WTC11 (cell line): Measurements from ENCODE around the gene PRR23B. TPM values are rescaled to one million over a fixed set of nuclear protein-coding genes. Genes with fewer than 3 reads are reported as not detected.

Experiments
- ATAC-seq: fragments of 200-7000 bp; cut with Tn5 transposase; 2 replicates; pipeline ENCODE4 v1.10.0; 2021; ENCODE audit warnings: mild to moderate bottlenecking, moderate library complexity
- CTCF ChIA-PET: fragments of 300-600 bp; sonication (Branson Sonifier 250); formaldehyde crosslinking; loops from one replicate; lab custom pipeline; 2021; ENCODE audit warnings: antibody characterized with exemption; lab: Charles Lee
- POLR2A ChIA-PET: fragments of 350-600 bp; sonication (Branson Sonifier 250); formaldehyde crosslinking; loops from one replicate; lab custom pipeline; 2021; ENCODE audit warnings: antibody characterized with exemption; lab: Charles Lee
- DNase-seq: peaks from one replicate; pipeline ENCODE4 v3.0.0; 2021; ENCODE audit warnings: low spot score
- H3K27ac Mint-ChIP-seq: 2 replicates; pipeline ENCODE4 v1.8.0; 2021; ENCODE audit warnings: mixed read lengths
- H3K27me3 Mint-ChIP-seq: 2 replicates; pipeline ENCODE4 v1.8.0; 2021; ENCODE audit warnings: low read depth, mild to moderate bottlenecking, moderate library complexity, mixed read lengths
- H3K36me3 Mint-ChIP-seq: 2 replicates; pipeline ENCODE4 v1.8.0; 2021; ENCODE audit warnings: mixed read lengths
- H3K4me1 Mint-ChIP-seq: 2 replicates; pipeline ENCODE4 v1.8.0; 2022; ENCODE audit warnings: mixed read lengths
- H3K4me3 Mint-ChIP-seq: 2 replicates; pipeline ENCODE4 v1.8.0; 2021; ENCODE audit warnings: mild to moderate bottlenecking, moderate library complexity, mixed read lengths
- H3K9me3 Mint-ChIP-seq: 2 replicates; pipeline ENCODE4 v1.8.0; 2021; ENCODE audit warnings: mixed read lengths
- ATF6 ChIP-seq: sonication (generic); formaldehyde crosslinking; IDR thresholded peaks from 2 replicates; pipeline ENCODE4 v1.8.1; 2023; ENCODE audit warnings: mild to moderate bottlenecking, missing genetic modification reagents
- CBFB ChIP-seq: sonication (generic); formaldehyde crosslinking; IDR thresholded peaks from 2 replicates; pipeline ENCODE4 v1.8.1; 2022; ENCODE audit warnings: mild to moderate bottlenecking, low read depth, missing genetic modification reagents
- EMX1 ChIP-seq: fragments of 250-450 bp; sonication (Bioruptor Pico); IDR thresholded peaks from 2 replicates; pipeline ENCODE4 v1.8.0; 2021; ENCODE audit warnings: mild to moderate bottlenecking
- FOXP4 ChIP-seq: sonication (generic); formaldehyde crosslinking; IDR thresholded peaks from 2 replicates; pipeline ENCODE4 v1.8.0; 2022; ENCODE audit warnings: mild to moderate bottlenecking, missing genetic modification reagents
- GABPB1 ChIP-seq: sonication (generic); formaldehyde crosslinking; IDR thresholded peaks from 2 replicates; pipeline ENCODE4 v1.8.1; 2023; ENCODE audit warnings: mild to moderate bottlenecking, missing genetic modification reagents
- GRHL2 ChIP-seq: fragments of 250-450 bp; sonication (Bioruptor Pico); IDR thresholded peaks from 2 replicates; pipeline ENCODE4 v1.8.0; 2022; ENCODE audit warnings: mild to moderate bottlenecking, moderate library complexity; ENCODE audit not compliant: insufficient replicate concordance, severe bottlenecking
- NFE2L1 ChIP-seq: sonication (generic); formaldehyde crosslinking; IDR thresholded peaks from 2 replicates; pipeline ENCODE4 v1.8.1; 2023; ENCODE audit warnings: missing genetic modification reagents
- NR2C2 ChIP-seq: sonication (generic); formaldehyde crosslinking; IDR thresholded peaks from 2 replicates; pipeline ENCODE4 v1.8.0; 2022; ENCODE audit warnings: mild to moderate bottlenecking, missing genetic modification reagents
- RORB ChIP-seq: fragments of 250-450 bp; sonication (Bioruptor Pico); IDR thresholded peaks from 2 replicates; pipeline ENCODE4 v1.9.0; 2021; ENCODE audit warnings: mild to moderate bottlenecking
- SMAD3 ChIP-seq: sonication (generic); formaldehyde crosslinking; IDR thresholded peaks from 2 replicates; pipeline ENCODE4 v1.8.0; 2022; ENCODE audit warnings: missing genetic modification reagents, mild to moderate bottlenecking, borderline replicate concordance
- SOX15 ChIP-seq: fragments of 250-450 bp; sonication (Bioruptor Pico); IDR thresholded peaks from 2 replicates; pipeline ENCODE4 v1.9.0; 2021; ENCODE audit warnings: mild to moderate bottlenecking
- TEAD4 ChIP-seq: sonication (generic); formaldehyde crosslinking; IDR thresholded peaks from 2 replicates; pipeline ENCODE4 v1.8.0; 2022; ENCODE audit warnings: mild to moderate bottlenecking, missing genetic modification reagents
- USF2 ChIP-seq: sonication (generic); formaldehyde crosslinking; IDR thresholded peaks from 2 replicates; pipeline ENCODE4 v1.8.1; 2023; ENCODE audit warnings: mild to moderate bottlenecking, missing genetic modification reagents, moderate library complexity
- ZNF263 ChIP-seq: sonication (generic); formaldehyde crosslinking; IDR thresholded peaks from 2 replicates; pipeline ENCODE4 v1.8.1; 2022; ENCODE audit warnings: low read depth, mild to moderate bottlenecking, moderate library complexity, missing genetic modification reagents
- ZNF281 ChIP-seq: sonication (generic); formaldehyde crosslinking; IDR thresholded peaks from 2 replicates; pipeline ENCODE4 v1.8.0; 2023; ENCODE audit warnings: mild to moderate bottlenecking, missing genetic modification reagents
- ZNF671 ChIP-seq: fragments of 250-450 bp; sonication (Bioruptor Pico); IDR thresholded peaks from 2 replicates; pipeline ENCODE4 v1.8.0; 2021; ENCODE audit warnings: mild to moderate bottlenecking
- total RNA-seq: library from RNA; stranded (reverse); gene quantifications from 3 replicates; pipeline ENCODE4 v1.2.3, GENCODE V29; 2021

Gene PRR23B
- total RNA-seq, 1 experiment from 2014 or later, result not detected

- DNase-seq, result no peak
- no peak for ATAC-seq
- ChIA-PET CTCF (interaction anchor here (1.1 to 1.7 kb wide), 5 partner anchors 10 to 342 kb away, joined by 3 to 5 read pairs (median 4); no protein-coding TSS in a partner anchor), POLR2A (no interaction called here)
- Mint-ChIP-seq H3K4me1 (no peaks in the 10 kb centered on the region), H3K4me3 (no peak overlapping the region), H3K9me3 (no peaks in the 10 kb centered on the region), H3K36me3 (no peaks in the 10 kb centered on the region), H3K27ac (no peak overlapping the region), H3K27me3 (peaks cover 4% of the 10 kb centered on the region; the same call in 1 of the 2 replicates)
- TF ChIP-seq ZNF281 (CRISPR knock-in tag) (no peak), SMAD3 (no peak)
Measured at GRCh38 chr3:138987181-138987580, 33.5 kb downstream of the PRR23B start.

- POLR2A ChIA-PET, result no interaction called here
- no peaks in the 10 kb centered on the region for H3K36me3 Mint-ChIP-seq
- H3K9me3 Mint-ChIP-seq, result no peaks in the 10 kb centered on the region
- H3K4me1 Mint-ChIP-seq, result no peaks in the 10 kb centered on the region
- H3K27me3 Mint-ChIP-seq, result no peaks in the 10 kb centered on the region; the same call in 1 of the 2 replicates
- H3K27ac Mint-ChIP-seq, result no peak overlapping the region
- CTCF ChIA-PET, result interaction anchor here (1.1 kb wide), 1 partner anchor 343 kb away, joined by 4 read pairs; no protein-coding TSS in a partner anchor
- H3K4me3 Mint-ChIP-seq, result no peak overlapping the region
- TF ChIP-seq EMX1 (CRISPR knock-in tag) (no peak), NR2C2 (CRISPR knock-in tag) (no peak), ATF6 (CRISPR knock-in tag) (no peak), TEAD4 (CRISPR knock-in tag) (no peak), CBFB (CRISPR knock-in tag) (no peak), RORB (CRISPR knock-in tag) (no peak), USF2 (CRISPR knock-in tag) (no peak), FOXP4 (CRISPR knock-in tag) (no peak)
- TF ChIP-seq, all 79 proteins: peak for 0
- ATAC-seq (no peak), DNase-seq (no peak)
Measured at GRCh38 chr3:138985932-138986331, 34.8 kb downstream of the PRR23B start.

GRCh38 chr3:138984816-138985215 is 35.9 kb downstream of the PRR23B start:
- ATAC-seq (peak; percentile 63), DNase-seq (no peak)
- Mint-ChIP-seq H3K36me3 (no peaks in the 10 kb centered on the region), H3K4me1 (no peaks in the 10 kb centered on the region), H3K27ac (no peak overlapping the region), H3K27me3 (no peaks in the 10 kb centered on the region; the same call in 1 of the 2 replicates), H3K4me3 (no peak overlapping the region), H3K9me3 (no peaks in the 10 kb centered on the region)
- POLR2A ChIA-PET, result no interaction called here
- TF ChIP-seq SMAD3 (no peak), ZNF263 (no peak), SOX15 (CRISPR knock-in tag) (no peak), ZNF671 (CRISPR knock-in tag) (no peak), NFE2L1 (CRISPR knock-in tag) (no peak), GRHL2 (CRISPR knock-in tag) (no peak), GABPB1 (CRISPR knock-in tag) (no peak)
- CTCF ChIA-PET, result no interaction called here
